Panc1 (cell line): ENCODE results near the gene GRIN2D. TPM values are rescaled to one million over a fixed set of nuclear protein-coding genes. Genes with fewer than 3 reads are reported as not detected.

ENCODE experiments used
- ATAC-seq: fragments of 200-7000 bp; cut with Tn5 transposase; 2 replicates; pipeline ENCODE4 v1.9.1; 2020; ENCODE audit warnings: mild to moderate bottlenecking, moderate library complexity
- BruUV-seq: library from RNA; stranded (reverse); fragments of 400-500 nt; replicated peaks from 2 replicates; lab custom pipeline; 2021; lab: Mats Ljungman, UMichigan
- CTCF ChIA-PET: fragments of 300-600 bp; sonication (Branson Sonifier 250); formaldehyde crosslinking; loops from one replicate; lab custom pipeline; 2022; ENCODE audit warnings: antibody characterized with exemption; lab: Charles Lee
- POLR2A ChIA-PET: fragments of 300-600 bp; sonication (Branson Sonifier 250); formaldehyde crosslinking; loops from one replicate; lab custom pipeline; 2022; ENCODE audit warnings: antibody characterized with exemption; lab: Charles Lee
- DNase-seq: peaks from one replicate; pipeline ENCODE4 v3.0.0-alpha.2; 2010; ENCODE audit warnings: low read depth, low spot score
- H3K27ac ChIP-seq: 2 replicates; pipeline ENCODE4 v1.5.1; 2011; ENCODE audit warnings: mild to moderate bottlenecking, low read length, inconsistent platforms
- H3K27me3 ChIP-seq: fragments of 200-500 bp; sonication (Bioruptor generic); 2 replicates; pipeline ENCODE4 v1.6.0; 2014; ENCODE audit warnings: low read length, inconsistent platforms; ENCODE audit not compliant: control insufficient read depth, insufficient read depth
- H3K36me3 ChIP-seq: fragments of 200-500 bp; sonication (Bioruptor generic); 2 replicates; pipeline ENCODE4 v1.5.1; 2014; ENCODE audit warnings: inconsistent platforms, mild to moderate bottlenecking, low read length, moderate library complexity; ENCODE audit not compliant: control insufficient read depth, insufficient read depth
- H3K4me1 ChIP-seq: 2 replicates; pipeline ENCODE4 v1.5.1; 2011; ENCODE audit warnings: inconsistent platforms, mild to moderate bottlenecking, low read length, moderate library complexity; ENCODE audit not compliant: control insufficient read depth, insufficient read depth
- H3K4me3 ChIP-seq, 2 experiments: 2 replicates each; pipeline ENCODE4 v1.5.1; 2011 to 2012; ENCODE audit warnings: low read depth in 2 of 2, low read length in 2 of 2, mild to moderate bottlenecking in 2 of 2, inconsistent platforms in 1 of 2, moderate library complexity in 1 of 2
- H3K9me3 ChIP-seq: fragments of 200-500 bp; sonication (Bioruptor generic); 2 replicates; pipeline ENCODE4 v1.5.1; 2014; ENCODE audit warnings: low read depth, mild to moderate bottlenecking, inconsistent platforms, low read length, moderate library complexity; ENCODE audit not compliant: control insufficient read depth, insufficient read depth
- CTCF ChIP-seq: fragments of 450-650 bp; IDR thresholded peaks from 2 replicates; pipeline ENCODE4 v1.5.1; 2017; ENCODE audit warnings: mild to moderate bottlenecking
- POLR2AphosphoS5 ChIP-seq: IDR thresholded peaks from 2 replicates; pipeline ENCODE4 v1.6.1; 2012; ENCODE audit warnings: mild to moderate bottlenecking, low read depth, low read length, moderate library complexity
- REST ChIP-seq, 2 experiments: IDR thresholded peaks; 2 replicates each; pipeline ENCODE4 v1.6.1; 2011 to 2012; ENCODE audit warnings: low read depth in 2 of 2, control low read depth in 1 of 2, low read length in 1 of 2, mild to moderate bottlenecking in 1 of 2, moderate library complexity in 1 of 2; ENCODE audit not compliant: insufficient read depth in 1 of 2
- SIN3A ChIP-seq: IDR thresholded peaks from 2 replicates; pipeline ENCODE4 v1.6.1; 2012; ENCODE audit warnings: low read depth, mild to moderate bottlenecking, low read length, moderate library complexity, borderline replicate concordance; ENCODE audit not compliant: insufficient read depth
- TCF7L2 ChIP-seq: IDR thresholded peaks from 2 replicates; pipeline ENCODE4 v1.6.1; 2011; ENCODE audit warnings: mild to moderate bottlenecking, low read depth, low read length, inconsistent platforms
- in situ Hi-C: cut with HindIII; loops from 2 replicates; pipeline ENCODE4 v1.10.0; 2016; ENCODE audit warnings: low sequenced_read_pairs, low pct_unique_long_range_greater_than_20kb
- intact Hi-C: fragments of 100-400 bp; cut with micrococcal nuclease; formaldehyde crosslinking; loops from one replicate; pipeline ENCODE4 v1.10.0; 2022; ENCODE audit not compliant: unreplicated experiment
- total RNA-seq: library from RNA; stranded (reverse); gene quantifications from one replicate; pipeline ENCODE4 v1.2.1, GENCODE V29; 2021; ENCODE audit not compliant: unreplicated experiment

Gene GRIN2D
- total RNA-seq, 1 experiment from 2014 or later: 6.2 TPM

GRCh38 chr19:48442116-48443035 lies 48.9 kb downstream of the GRIN2D start:
- Histone ChIP-seq H3K36me3 (no peaks in the 10 kb centered on the region; the same call in 1 of the 2 replicates), H3K4me3 (no peak overlapping the region), H3K27ac (no peak overlapping the region), H3K4me1 (peaks cover 7% of the 10 kb centered on the region), H3K9me3 (no peaks in the 10 kb centered on the region), H3K27me3 (no peaks in the 10 kb centered on the region)
- in situ Hi-C loops: no loop called here
- BruUV-seq: no TSS peak
- ChIA-PET CTCF (no interaction called here), POLR2A (no interaction called here)
- DNase-seq (no peak), ATAC-seq (no peak)
- TF ChIP-seq CTCF: no peak
- no peak for TF ChIP-seq REST (IDR thresholded peaks at IDR 0.05; ENCODE audit: insufficient read depth in 1 of 2, low read depth in 2 of 2, low read length in 1 of 2)
- no peak for TF ChIP-seq POLR2AphosphoS5
- no peak for TF ChIP-seq SIN3A
- no peak for TF ChIP-seq TCF7L2
- intact Hi-C loops: no loop called here

- H3K36me3 ChIP-seq: no peaks in the 10 kb centered on the region; the same call in none of the 2 replicates
- H3K27ac ChIP-seq: no peak overlapping the region
- DNase-seq (no peak), ATAC-seq (no peak)
- intact Hi-C loops: no loop called here
- CTCF ChIA-PET: no interaction called here
- in situ Hi-C loops: no loop called here
- H3K4me1 ChIP-seq: peaks cover 9% of the 10 kb centered on the region
- POLR2A ChIA-PET: no interaction called here
- no peak overlapping the region for H3K4me3 ChIP-seq
- TF ChIP-seq POLR2AphosphoS5 (no peak), SIN3A (no peak), TCF7L2 (no peak), REST (IDR thresholded peaks at IDR 0.05; ENCODE audit: insufficient read depth in 1 of 2, low read depth in 2 of 2, low read length in 1 of 2) (no peak), CTCF (no peak)
- H3K27me3 ChIP-seq: no peaks in the 10 kb centered on the region
- BruUV-seq: no TSS peak
- H3K9me3 ChIP-seq: no peaks in the 10 kb centered on the region
Observed at GRCh38 chr19:48443256-48443655, 49.8 kb downstream of the GRIN2D start.
